LNCAP (cell line): ENCODE measurements around the gene ENKD1.

Experiments
- CTCF ChIP-seq: fragments of 450-650 bp; IDR thresholded peaks from 2 replicates; pipeline ENCODE4 v1.5.1; 2017; ENCODE audit warnings: mild to moderate bottlenecking

The ENKD1 gene

GRCh38 chr16:67664258-67664657 is 2.3 kb downstream of the ENKD1 start:
- TF ChIP-seq CTCF = no peak

- TF ChIP-seq CTCF = no peak
Observed at GRCh38 chr16:67663877-67664222, 2.7 kb downstream of the ENKD1 start.

GRCh38 chr16:67663151-67663876 is 3.2 kb downstream of the ENKD1 start:
- TF ChIP-seq CTCF = 0 out of 2 replicates have a peak, but pooled peaks have one; percentile 9

- no peak for TF ChIP-seq CTCF
Observed at GRCh38 chr16:67662653-67663010, 3.9 kb downstream of the ENKD1 start.

GRCh38 chr16:67661886-67662652 is 4.5 kb downstream of the ENKD1 start:
- TF ChIP-seq CTCF = no peak

GRCh38 chr16:67661101-67661761 is 5.3 kb downstream of the ENKD1 start:
- TF ChIP-seq CTCF = no peak

GRCh38 chr16:67660564-67661028 is 6.0 kb downstream of the ENKD1 start, which contains the start of gene PARD6A:
Gene PARD6A (plus strand): TSS chr16:67660960. CDS start chr16:67661039, 79 bp downstream.
- no peak for TF ChIP-seq CTCF
